ENCODE results near the gene COL4A1. TPM values are rescaled to one million over a fixed set of nuclear protein-coding genes. Genes with fewer than 3 reads are reported as not detected.

COL4A1 gene
- total RNA-seq, 2 donors from 2014 or later, result 80.4 to 253 TPM

- H3K4me1 ChIP-seq, result peaks cover 5% of the 10 kb centered on the region
- no peaks in the 10 kb centered on the region for H3K36me3 ChIP-seq (replicated peaks in 1 of 2; ENCODE audit: insufficient read depth in 1 of 2, low read depth in 2 of 2)
- no peak overlapping the region for H3K4me3 ChIP-seq
- intact Hi-C loops (cut with DNase I), result no loop called here
- no peak for TF ChIP-seq POLR2A (IDR thresholded peaks at IDR 0.05)
- TF ChIP-seq CTCF (IDR thresholded peaks at IDR 0.05), result no peak
- 76 to 79% methylated on average over 16 of the region's 16 CpGs for WGBS, 2 donors
- DNase-seq, result no peak
- H3K9me3 ChIP-seq, result no peaks in the 10 kb centered on the region
- ATAC-seq, result no peak
- H3K27me3 ChIP-seq, result no peaks in the 10 kb centered on the region
- H3K27ac ChIP-seq, result peak overlapping the region in 1 of 4 donors; percentile 11
These were observed 75.5 kb downstream of the COL4A1 start for GRCh38 chr13:110231348-110232047.

GRCh38 chr13:110230661-110231347, 76.2 kb downstream of the COL4A1 start:
- 65 to 72% methylated on average over 18 of the region's 18 CpGs for WGBS, 2 donors
- no peak overlapping the region for H3K27ac ChIP-seq
- ATAC-seq, result no peak
- no peaks in the 10 kb centered on the region for H3K27me3 ChIP-seq
- no peak for DNase-seq
- no peak for TF ChIP-seq POLR2A (IDR thresholded peaks at IDR 0.05)
- no peak for TF ChIP-seq CTCF (IDR thresholded peaks at IDR 0.05)
- no peaks in the 10 kb centered on the region for H3K36me3 ChIP-seq (replicated peaks in 1 of 2; ENCODE audit: insufficient read depth in 1 of 2, low read depth in 2 of 2)
- no peak overlapping the region for H3K4me3 ChIP-seq
- H3K9me3 ChIP-seq, result no peaks in the 10 kb centered on the region
- peaks cover 5% of the 10 kb centered on the region for H3K4me1 ChIP-seq
- intact Hi-C loops (cut with DNase I), result no loop called here

GRCh38 chr13:110229905-110230563, 76.9 kb downstream of the COL4A1 start:
- ATAC-seq (no peak), DNase-seq (no peak)
- no peak for TF ChIP-seq POLR2A (IDR thresholded peaks at IDR 0.05)
- TF ChIP-seq CTCF (IDR thresholded peaks at IDR 0.05), result no peak
- WGBS, 2 donors, result 70 to 71% methylated on average over 16 of the region's 16 CpGs
- intact Hi-C loops (cut with DNase I), result loop anchor here (5.0 kb wide), 1 partner anchor 177 kb away; no protein-coding TSS in a partner anchor
- peaks cover 5% of the 10 kb centered on the region for H3K4me1 ChIP-seq
- no peaks in the 10 kb centered on the region for H3K27me3 ChIP-seq
- no peak overlapping the region for H3K4me3 ChIP-seq
- no peaks in the 10 kb centered on the region for H3K9me3 ChIP-seq
- no peaks in the 10 kb centered on the region for H3K36me3 ChIP-seq (replicated peaks in 1 of 2; ENCODE audit: insufficient read depth in 1 of 2, low read depth in 2 of 2)
- no peak overlapping the region for H3K27ac ChIP-seq

- no peak for TF ChIP-seq CTCF (IDR thresholded peaks at IDR 0.05)
- TF ChIP-seq POLR2A (IDR thresholded peaks at IDR 0.05), result no peak
- Histone ChIP-seq H3K36me3 (replicated peaks in 1 of 2; ENCODE audit: insufficient read depth in 1 of 2, low read depth in 2 of 2) (no peaks in the 10 kb centered on the region), H3K4me1 (peaks cover 5% of the 10 kb centered on the region), H3K4me3 (no peak overlapping the region), H3K27ac (no peak overlapping the region), H3K9me3 (no peaks in the 10 kb centered on the region), H3K27me3 (no peaks in the 10 kb centered on the region)
- WGBS, 2 donors, result 71 to 81% methylated on average over 15 of the region's 15 CpGs
- DNase-seq, result no peak
- ATAC-seq, result no peak
- intact Hi-C loops (cut with DNase I), result loop anchor here (5.0 kb wide), 1 partner anchor 178 kb away; no protein-coding TSS in a partner anchor
These were observed 77.7 kb downstream of the COL4A1 start for GRCh38 chr13:110228936-110229904.
